HUDEP-2 (cell line): Measurements from ENCODE around the gene IL23R.

Source experiments
- DNase-seq, 76 experiments: peaks; one replicate each; lab custom pipeline; 2025; ENCODE audit not compliant: unreplicated experiment in 76 of 76; lab: John Stamatoyannopoulos, UW

The IL23R gene

GRCh38 chr1:67290236-67290635, 124.0 kb downstream of the IL23R start:
- no peak for DNase-seq

- no peak for DNase-seq
Measured at GRCh38 chr1:67294836-67295617, 128.8 kb downstream of the IL23R start.

DNA sequence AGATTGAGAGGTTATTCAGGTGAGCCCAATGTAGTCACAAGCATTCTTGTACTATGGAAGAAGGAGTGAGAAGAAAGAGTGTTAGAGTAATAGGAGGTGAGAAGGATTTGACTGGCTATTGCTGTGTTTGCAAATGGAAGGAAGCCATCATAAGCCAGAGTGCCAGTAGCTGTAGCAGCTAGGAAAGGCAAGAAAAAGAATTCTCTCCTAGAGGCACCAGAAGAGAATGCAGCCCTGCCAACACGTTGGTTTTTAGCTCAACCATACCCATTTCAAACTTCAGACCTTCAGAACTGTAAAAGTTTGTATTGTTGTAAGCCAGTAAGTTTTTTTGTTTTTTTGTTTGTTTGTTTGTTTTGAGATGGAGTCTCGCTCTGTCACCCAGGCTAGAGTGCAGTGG, 132.5 kb downstream of the IL23R start:
- DNase-seq, result no peak

DNA sequence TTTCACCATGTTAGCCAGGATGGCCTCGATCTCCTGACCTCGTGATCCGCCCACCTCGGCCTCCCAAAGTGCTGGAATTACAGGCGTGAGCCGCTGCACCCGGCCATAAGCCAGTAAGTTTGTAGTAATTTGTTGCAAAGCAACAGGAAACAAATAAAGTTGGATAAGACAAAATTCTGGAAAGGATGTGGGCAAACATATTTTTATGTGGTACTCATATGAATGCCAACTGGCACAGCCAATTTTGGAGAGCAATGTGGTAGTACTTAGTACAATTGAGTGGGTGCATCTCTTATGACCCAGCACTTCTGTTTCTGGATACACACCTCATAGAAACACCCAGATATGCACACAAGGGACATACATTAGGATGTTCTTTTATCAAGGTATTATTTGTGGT, 133.0 kb downstream of the IL23R start:
- no peak for DNase-seq

GRCh38 chr1:67300561-67300960, 134.3 kb downstream of the IL23R start:
- DNase-seq, result no peak

- DNase-seq, result no peak
Measured at GRCh38 chr1:67304023-67304422, 137.8 kb downstream of the IL23R start.

- DNase-seq, result no peak
Measured at GRCh38 chr1:67306547-67306946, 140.3 kb downstream of the IL23R start.

- peak in 52 of 76 experiments; percentile 14 to 58 (median 34) for DNase-seq
Measured at GRCh38 chr1:67307251-67308060, 141.2 kb downstream of the IL23R start, which contains the start of gene IL12RB2. Gene IL12RB2, plus strand, starts transcription at chr1:67307873. Its CDS starts 12,496 bp downstream, at chr1:67320369.

- peak in 22 of 76 experiments; percentile 2 to 45 (median 22) for DNase-seq
Measured at GRCh38 chr1:67308136-67308535, 141.9 kb downstream of the IL23R start.
